Measurements from ENCODE around the gene GPRASP1. TPM values are rescaled to one million over a fixed set of nuclear protein-coding genes. Genes with fewer than 3 reads are reported as not detected.
"Not testable (repeated sequence)": the region's sequence is repeated elsewhere in the genome, so short reads cannot be mapped to it uniquely, and the experiment has no call there.

The GPRASP1 gene
- total RNA-seq, 2 donors from 2014 or later: 4.3 to 9.1 TPM

DNA sequence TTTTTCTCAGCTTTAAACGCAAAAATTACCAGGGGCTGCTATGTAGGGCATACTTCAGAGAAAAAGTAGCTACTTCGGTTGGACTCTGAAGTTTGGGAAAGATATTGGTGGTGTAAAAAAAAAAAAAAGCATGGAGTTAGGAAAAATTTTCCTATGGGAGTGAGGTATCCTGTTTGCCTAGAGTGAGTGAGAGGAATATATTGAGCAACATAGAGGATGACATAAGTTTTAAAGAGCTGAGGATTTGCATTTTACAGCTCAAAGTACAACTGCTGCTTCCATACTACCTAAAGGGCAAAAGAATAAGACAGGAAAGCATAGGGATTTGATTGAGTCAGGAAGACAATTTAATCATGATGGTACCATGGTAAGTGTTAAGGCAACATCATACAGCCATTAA is 7.3 kb downstream of the GPRASP1 start:
- H3K27me3 ChIP-seq: no peaks in the 10 kb centered on the region
- no peaks in the 10 kb centered on the region for H3K36me3 ChIP-seq (replicated peaks in 1 of 2; ENCODE audit: insufficient read depth in 1 of 2, low read depth in 2 of 2)
- 63 to 83% methylated on average over 2 of the region's 2 CpGs for WGBS, 2 donors
- H3K4me3 ChIP-seq: no peak overlapping the region
- intact Hi-C loops (cut with DNase I): no loop called here
- H3K9me3 ChIP-seq: no peaks in the 10 kb centered on the region
- DNase-seq: no peak
- TF ChIP-seq, protein P1, sequence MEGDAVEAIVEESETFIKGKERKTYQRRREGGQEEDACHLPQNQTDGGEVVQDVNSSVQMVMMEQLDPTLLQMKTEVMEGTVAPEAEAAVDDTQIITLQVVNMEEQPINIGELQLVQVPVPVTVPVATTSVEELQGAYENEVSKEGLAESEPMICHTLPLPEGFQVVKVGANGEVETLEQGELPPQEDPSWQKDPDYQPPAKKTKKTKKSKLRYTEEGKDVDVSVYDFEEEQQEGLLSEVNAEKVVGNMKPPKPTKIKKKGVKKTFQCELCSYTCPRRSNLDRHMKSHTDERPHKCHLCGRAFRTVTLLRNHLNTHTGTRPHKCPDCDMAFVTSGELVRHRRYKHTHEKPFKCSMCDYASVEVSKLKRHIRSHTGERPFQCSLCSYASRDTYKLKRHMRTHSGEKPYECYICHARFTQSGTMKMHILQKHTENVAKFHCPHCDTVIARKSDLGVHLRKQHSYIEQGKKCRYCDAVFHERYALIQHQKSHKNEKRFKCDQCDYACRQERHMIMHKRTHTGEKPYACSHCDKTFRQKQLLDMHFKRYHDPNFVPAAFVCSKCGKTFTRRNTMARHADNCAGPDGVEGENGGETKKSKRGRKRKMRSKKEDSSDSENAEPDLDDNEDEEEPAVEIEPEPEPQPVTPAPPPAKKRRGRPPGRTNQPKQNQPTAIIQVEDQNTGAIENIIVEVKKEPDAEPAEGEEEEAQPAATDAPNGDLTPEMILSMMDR (IDR thresholded peaks at IDR 0.05): no peak
- no peak for TF ChIP-seq POLR2A (IDR thresholded peaks at IDR 0.05)
- no peak for ATAC-seq
- H3K27ac ChIP-seq: no peak overlapping the region
- H3K4me1 ChIP-seq: no peaks in the 10 kb centered on the region

DNA sequence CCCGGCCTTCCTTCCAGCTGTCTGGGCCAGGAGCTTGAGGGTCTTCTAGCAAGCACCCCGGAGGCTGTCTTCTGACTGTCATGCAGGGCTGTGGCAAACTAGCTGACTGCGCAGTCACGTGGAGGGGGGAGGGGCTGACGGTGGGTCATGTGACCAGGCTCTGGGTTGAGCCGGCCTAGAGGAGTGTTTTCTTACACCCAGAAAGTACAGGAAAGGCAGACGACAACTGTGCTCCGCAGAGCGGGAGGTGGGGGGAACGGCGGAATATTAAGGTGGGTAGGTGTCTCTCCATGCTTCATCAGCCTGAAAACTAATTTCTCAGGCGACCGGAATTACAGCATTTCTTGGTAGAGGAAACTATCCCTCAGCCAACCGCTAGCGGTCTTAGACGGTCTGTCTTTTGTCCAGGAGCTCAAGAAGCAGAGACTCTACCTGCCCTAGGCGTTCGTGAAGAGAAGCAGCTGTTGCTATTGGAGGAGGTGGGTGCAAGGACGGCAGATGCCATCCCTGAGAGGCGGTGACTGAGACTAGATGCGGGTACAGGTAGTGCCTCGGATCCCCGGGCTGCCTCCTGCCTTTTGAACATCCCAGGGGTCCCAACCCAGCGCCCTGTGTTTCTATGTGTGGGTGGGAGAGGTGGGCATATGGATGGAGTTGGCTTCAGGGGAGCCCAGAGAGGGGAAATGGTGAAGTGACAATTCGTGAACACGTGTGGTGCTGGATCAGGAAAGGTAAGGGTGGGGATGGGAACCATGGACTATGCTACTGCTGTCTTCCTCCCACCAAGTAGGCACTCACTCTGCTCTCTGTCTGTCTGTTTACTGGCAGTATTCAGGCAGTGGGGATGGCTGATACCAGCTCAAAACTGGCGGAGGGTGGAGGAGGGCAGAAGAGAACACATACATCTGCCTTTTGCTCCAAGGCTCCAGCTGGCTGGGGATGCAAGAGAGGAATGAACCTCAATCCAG is 8.8 kb downstream of the GPRASP1 start:
- Histone ChIP-seq H3K27ac (peak overlapping the region in 3 of 4 donors; percentile 62 to 75 (median 66)), H3K9me3 (no peaks in the 10 kb centered on the region), H3K36me3 (replicated peaks in 1 of 2; ENCODE audit: insufficient read depth in 1 of 2, low read depth in 2 of 2) (no peaks in the 10 kb centered on the region), H3K27me3 (no peaks in the 10 kb centered on the region), H3K4me1 (no peaks in the 10 kb centered on the region), H3K4me3 (peak overlapping the region; percentile 7 to 20)
- 2 to 40% methylated on average over 4 to 27 of the region's 27 CpGs for WGBS, 2 donors
- TF ChIP-seq POLR2A (IDR thresholded peaks at IDR 0.05): peak; percentile 27 to 81 (median 79)
- TF ChIP-seq, protein P1 (IDR thresholded peaks at IDR 0.05): peak in 4 of 7 experiments; percentile 29 to 41 (median 32)
- intact Hi-C loops (cut with DNase I): no loop called here
- DNase-seq (peak; percentile 85 to 92 (median 88)), ATAC-seq (peak; percentile 96)

DNA sequence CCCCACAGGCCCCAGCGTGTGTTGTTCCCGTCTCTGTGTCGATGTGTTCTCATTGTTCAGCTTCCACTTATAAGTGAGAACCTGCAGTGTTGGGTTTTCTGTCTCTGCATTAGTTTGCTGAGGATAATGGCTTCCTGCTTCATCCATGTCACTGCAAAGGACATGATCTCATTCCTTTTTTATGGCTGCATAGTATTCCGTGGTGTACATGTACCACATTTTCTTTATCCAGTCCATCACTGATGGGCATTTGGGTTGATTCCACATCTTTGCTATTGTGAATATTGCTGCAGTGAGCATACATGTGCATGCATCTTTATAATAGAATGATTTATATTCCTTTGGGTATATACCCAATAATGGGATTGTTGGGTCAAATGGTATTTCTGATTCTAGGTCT is 12.5 kb downstream of the GPRASP1 start:
- H3K36me3 ChIP-seq (replicated peaks in 1 of 2; ENCODE audit: insufficient read depth in 1 of 2, low read depth in 2 of 2); H3K27ac ChIP-seq; DNase-seq; H3K27me3 ChIP-seq; H3K4me1 ChIP-seq; H3K4me3 ChIP-seq; H3K9me3 ChIP-seq; ATAC-seq; intact Hi-C loops (cut with DNase I): not testable (repeated sequence)
- WGBS, 2 donors: 92 to 100% methylated on average over 4 of the region's 4 CpGs

DNA sequence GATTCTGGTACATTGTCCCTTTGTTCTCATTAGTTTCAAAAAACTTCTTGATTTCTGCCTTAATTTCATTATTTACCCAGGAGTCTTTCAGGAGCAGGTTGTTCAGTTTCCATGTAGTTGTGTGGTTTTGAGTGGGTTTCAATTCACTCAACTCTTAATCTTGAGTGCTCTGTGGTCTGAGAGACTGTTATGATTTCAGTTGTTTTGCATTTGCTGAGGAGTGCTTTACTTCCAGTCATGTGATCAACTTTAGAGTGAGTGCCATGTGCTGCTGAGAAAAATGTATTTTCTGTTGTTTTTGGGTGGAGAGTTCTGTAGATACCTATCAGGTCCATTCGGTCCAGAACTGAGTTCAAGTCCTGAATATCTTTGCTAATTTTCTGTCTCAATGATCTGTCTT is 15.8 kb downstream of the GPRASP1 start:
- 100% methylated on average over 1 of the region's 1 CpG for WGBS, 2 donors
- DNase-seq; H3K4me3 ChIP-seq; ATAC-seq; H3K4me1 ChIP-seq; intact Hi-C loops (cut with DNase I); H3K36me3 ChIP-seq (replicated peaks in 1 of 2; ENCODE audit: insufficient read depth in 1 of 2, low read depth in 2 of 2); H3K27ac ChIP-seq; H3K9me3 ChIP-seq; H3K27me3 ChIP-seq: not testable (repeated sequence)

DNA sequence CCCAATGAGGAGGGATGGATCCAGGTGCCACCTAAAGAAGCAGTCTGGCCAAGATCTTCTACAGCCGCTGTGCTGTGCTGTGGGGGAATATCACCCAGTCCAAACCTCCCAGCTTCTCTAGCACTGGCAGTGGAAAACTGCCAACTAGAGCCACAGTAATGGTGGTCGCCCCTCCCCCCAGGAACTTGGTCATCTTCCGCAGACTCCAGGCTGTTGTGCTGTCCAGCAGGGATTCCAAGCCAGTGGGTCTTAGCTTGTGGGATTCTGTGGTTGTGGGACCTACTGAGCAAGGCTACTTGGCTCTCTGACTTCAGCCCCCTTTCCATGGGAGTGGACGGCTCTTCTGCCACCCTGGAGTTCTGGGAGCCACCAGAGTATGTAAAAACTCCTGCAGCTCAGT is 18.2 kb downstream of the GPRASP1 start:
- Histone ChIP-seq H3K4me1 (peaks cover 14% of the 10 kb centered on the region), H3K4me3 (no peak overlapping the region), H3K36me3 (replicated peaks in 1 of 2; ENCODE audit: insufficient read depth in 1 of 2, low read depth in 2 of 2) (no peaks in the 10 kb centered on the region), H3K27me3 (no peaks in the 10 kb centered on the region), H3K27ac (no peak overlapping the region), H3K9me3 (no peaks in the 10 kb centered on the region)
- DNase-seq (no peak), ATAC-seq (no peak)
- intact Hi-C loops (cut with DNase I): no loop called here
- TF ChIP-seq POLR2A (IDR thresholded peaks at IDR 0.05): no peak
- TF ChIP-seq, protein P1 (IDR thresholded peaks at IDR 0.05): no peak
- WGBS, 2 donors: 63 to 85% methylated on average over 3 of the region's 4 CpGs

Data from body of pancreas (tissue), 4 donors.